ENCODE data around the gene PPP1R16B.
"Not testable (repeated sequence)": the region's sequence is repeated elsewhere in the genome, so short reads cannot be mapped to it uniquely, and the experiment has no call there.

PPP1R16B gene

DNA sequence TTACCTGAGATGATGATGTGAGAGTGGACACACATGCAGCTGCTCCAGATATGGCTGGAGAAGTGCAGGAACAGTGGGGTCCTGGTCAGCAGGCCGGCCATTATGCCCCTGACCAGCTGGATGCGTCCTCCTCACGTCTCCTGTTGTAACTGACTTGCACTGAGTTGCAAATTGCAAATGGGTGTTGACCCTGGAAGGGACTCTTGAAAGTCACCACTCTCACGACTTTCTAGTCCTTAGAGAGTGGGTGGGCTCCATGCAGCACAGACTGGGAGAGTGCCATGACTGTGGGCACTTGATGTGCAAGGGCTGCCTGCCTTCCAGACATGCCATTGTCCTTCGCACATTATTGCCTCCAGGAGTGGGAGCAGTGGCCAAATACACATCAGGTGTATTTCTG lies 131.5 kb downstream of the PPP1R16B start:
- no peak for DNase-seq

- no peak for DNase-seq
Observed at GRCh38 chr20:38937978-38938473, 132.5 kb downstream of the PPP1R16B start.

DNA sequence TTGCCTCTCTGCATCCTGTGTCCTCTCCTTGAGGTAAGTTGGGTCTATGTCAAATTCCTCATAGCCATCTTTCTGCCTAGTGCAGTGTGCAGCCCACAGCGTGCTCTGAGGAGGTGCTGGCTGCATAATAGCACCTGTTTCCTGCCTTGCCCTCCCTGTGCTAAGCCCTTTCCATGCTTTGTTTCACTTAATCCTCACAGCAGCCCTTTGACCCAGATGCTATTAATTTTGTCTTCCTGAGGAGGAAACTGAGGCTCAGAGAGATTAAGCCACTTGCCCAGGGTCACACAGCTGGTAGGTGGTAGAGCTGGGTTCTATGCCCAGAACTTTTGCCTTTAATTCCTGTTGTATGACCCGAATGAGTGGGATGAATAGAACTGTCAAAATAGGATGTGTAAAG lies 134.2 kb downstream of the PPP1R16B start:
- no peak for DNase-seq

DNA sequence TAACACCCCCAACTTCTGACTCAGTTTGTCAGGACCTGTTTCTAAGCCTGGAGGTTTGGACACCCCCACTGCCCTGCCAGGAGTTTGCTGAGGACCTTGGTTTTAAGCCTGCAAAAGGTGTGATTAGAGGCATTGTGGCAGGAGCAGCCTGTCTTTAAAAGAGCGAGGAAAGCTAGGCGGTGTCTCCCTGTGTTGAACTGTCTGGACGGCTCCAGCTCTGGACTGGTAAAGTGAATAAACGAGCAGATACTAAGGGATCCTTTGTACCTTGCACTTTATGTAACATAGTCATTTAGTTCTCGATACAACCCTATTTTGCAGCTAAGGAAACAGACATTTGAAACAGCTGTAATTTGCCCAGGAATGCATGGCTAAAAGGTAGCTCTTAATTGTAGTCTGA lies 135.1 kb downstream of the PPP1R16B start:
- DNase-seq: no peak

GRCh38 chr20:38941726-38942389 lies 136.4 kb downstream of the PPP1R16B start:
- no peak for DNase-seq

DNA sequence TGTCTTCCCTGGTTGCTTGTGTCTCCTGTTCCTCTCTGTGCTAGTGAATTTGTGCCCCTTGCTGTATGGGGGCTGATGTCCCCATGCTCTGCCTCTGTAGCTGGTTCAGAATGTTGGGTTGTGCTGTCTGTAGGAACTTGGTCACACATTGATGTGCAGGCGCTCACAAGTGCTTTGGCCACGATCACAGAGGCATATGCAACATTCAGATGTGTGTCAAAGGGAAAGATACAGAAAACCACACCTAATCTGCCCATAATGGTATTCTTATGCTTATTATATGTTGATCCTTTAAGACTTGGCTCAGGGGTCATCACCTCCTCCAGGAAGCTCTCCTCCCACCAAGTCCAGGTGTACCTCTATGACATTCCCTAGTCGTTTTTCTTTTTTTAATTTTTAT lies 139.5 kb downstream of the PPP1R16B start:
- DNase-seq: no peak

GRCh38 chr20:38946836-38947235 lies 141.3 kb downstream of the PPP1R16B start:
- no peak for DNase-seq

GRCh38 chr20:38947931-38948362 lies 142.4 kb downstream of the PPP1R16B start:
- DNase-seq: no peak

- no peak for DNase-seq
Observed at GRCh38 chr20:38950254-38950653, 144.8 kb downstream of the PPP1R16B start.

DNA sequence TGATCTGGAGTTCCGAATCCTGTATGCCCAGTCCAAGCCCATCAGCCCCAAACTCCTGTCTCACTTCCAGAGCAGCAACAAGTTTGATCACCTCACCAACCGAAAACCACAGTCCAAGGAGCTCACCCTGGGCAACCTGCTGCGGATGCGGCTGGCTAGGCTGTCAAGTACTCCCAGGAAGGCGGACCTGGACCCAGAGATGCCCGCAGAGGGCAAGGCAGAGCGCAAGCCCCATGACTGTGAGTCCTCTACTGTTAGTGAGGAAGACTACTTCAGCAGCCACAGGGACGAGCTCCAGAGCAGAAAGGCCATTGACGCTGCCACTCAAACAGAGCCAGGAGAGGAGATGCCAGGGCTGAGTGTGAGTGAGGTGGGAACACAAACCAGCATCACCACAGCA lies 146.1 kb downstream of the PPP1R16B start:
- DNase-seq: no peak

- DNase-seq: no peak
Observed at GRCh38 chr20:38952153-38952552, 146.7 kb downstream of the PPP1R16B start.

DNA sequence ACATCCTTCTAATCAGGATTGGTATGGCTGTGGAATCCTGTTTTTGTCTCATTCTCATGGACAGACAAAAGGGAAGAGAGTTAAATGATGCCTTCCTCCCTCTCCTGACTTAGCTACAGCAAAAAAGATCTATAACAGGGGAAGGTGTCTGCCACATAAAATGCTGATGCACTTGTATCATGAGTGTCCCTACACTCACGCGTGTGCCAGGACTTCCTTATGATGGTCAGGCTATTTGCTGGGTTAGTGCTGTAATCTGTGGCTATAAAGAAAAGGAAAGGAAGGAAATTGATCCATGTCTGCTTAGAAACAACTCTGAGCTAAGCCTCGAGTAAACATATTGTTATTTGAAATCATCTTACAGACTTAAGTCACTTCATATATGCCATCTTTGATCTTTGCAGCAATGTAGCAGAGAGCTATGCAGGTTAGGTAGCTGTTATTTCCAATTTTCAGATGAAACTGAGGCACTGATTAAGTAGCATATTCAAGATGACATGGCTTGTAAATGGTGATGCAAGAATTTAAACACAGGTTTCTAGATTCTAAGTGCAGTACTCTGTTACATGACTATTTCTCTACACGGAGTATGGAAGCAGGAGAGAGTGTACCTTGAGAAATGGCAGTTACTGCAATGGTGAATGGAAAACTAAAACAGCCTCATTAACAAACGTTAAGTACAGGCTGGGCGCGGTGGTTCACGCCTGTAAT lies 148.3 kb downstream of the PPP1R16B start:
- DNase-seq: no peak

GRCh38 chr20:38957235-38957876 lies 151.9 kb downstream of the PPP1R16B start:
- no peak for DNase-seq

DNA sequence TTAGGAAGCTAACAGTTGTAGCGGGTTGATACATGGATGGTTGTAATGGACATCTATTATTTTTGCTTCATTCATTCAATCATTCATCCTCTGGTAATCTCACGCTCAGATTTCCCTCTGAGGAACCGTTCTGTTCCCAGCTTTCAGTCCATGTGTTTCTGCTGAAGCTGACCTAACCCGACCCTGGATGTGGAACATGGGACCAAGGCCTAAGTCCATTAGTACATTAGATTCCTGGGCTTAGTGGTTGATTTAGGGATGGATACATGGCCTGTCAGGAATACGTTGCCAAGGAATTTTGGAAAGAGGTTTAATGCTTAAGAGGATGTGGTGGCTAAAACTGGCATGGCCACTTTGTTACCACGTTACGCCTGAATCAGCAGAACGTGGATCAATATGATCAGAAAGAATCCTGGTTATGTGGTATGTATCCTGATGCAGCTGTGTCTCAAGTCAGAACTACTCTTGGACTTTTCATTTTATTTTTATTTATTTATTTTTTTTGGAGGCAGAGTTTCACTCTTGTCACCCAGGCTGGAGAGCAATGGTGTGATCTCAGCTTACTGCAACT lies 152.5 kb downstream of the PPP1R16B start:
- DNase-seq: no peak

DNA sequence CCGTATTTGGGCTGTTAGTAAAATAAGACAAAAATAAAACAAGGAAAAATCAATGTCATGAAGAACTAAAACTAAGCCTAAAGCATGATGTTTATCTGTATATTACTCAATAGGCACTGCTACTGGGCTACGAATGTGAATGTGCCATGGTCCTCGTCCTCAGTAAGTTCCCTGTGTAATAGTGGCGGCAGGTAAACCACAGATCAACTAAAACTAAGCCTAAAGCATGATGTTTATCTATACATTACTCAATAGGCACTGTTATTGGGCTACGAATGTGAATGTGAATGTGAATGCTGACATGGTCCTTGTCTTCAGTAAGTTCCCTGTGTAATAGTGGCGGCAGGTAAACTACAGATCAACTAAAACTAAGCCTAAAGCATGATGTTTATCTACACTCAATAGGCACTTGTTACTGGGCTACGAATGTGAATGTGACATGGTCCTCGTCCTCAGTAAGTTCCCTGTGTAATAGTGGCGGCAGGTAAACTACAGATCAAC lies 154.7 kb downstream of the PPP1R16B start:
- DNase-seq: not testable (repeated sequence)

DNA sequence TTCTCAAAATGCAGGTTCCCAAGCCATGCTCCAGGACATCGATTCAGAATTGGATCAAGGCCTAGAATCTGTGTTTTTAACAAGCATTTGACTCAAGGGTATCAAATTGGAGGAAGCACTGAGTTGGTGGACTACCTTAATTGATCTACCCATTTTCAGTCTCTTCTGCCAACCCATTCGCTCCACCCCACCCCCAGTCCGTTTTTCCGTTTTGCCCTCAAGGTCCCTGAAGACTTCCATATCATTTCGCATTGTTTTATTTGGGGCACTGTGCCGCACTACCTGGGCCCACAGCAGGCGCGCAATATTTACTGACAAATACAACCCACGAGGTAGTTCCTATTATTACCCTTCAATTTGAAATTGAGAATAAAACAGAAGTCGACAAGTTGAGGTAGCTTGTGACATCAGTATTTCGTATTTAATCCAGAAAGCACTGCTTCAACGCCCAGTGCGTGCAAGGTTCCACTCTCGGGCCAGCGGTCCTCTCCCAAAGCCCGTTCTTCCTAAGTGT lies 156.1 kb downstream of the PPP1R16B start:
- DNase-seq: peak in 1 of 14 donors; percentile 39

- DNase-seq: peak; percentile 64 to 97 (median 94)
Observed at GRCh38 chr20:38962044-38962927, 156.8 kb downstream of the PPP1R16B start, which contains the start of gene DHX35. DHX35 (plus strand) TSS chr20:38962344; CDS start chr20:38962368, 24 bp downstream.

DNA sequence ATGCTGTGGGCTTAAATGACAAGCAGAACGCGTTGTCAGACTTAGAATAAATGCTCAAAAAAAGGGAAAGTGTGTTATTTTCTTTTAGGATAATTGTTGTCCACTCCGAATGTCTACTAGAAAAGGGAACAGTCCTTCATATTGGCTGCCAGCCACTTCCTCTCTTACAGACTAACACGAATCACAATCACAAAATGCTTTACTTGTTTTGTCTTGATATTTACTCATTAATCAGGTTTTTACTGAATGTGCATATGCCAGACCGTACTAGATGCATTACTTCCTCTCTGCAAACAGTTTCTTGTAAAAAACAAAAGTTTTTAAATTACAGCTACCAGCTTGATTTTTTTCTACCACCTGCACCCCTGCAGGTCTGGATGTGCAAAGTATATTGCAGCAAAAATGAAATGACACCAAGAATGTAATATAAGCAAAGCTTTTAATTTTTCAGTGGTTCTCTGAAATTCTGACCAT lies 157.5 kb downstream of the PPP1R16B start:
- no peak for DNase-seq

DNA sequence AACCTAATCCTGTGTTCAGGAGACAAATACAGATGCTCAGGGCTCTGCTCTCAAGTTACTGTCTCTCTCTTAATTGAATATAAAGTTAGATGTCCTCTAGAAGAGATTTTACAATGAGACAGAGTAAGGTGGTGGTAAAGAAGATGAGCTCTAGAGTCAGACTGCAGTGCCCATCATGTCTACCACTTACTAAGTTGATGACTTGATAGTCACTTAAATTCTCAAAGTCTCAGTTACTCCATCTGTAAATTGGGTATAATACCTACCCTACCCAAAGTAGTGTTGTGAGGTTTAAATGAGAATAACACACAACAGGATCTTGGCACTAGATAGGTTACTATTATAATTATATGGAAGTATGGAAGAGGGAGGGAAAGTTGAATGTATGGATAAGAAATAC lies 158.2 kb downstream of the PPP1R16B start:
- no peak for DNase-seq

GRCh38 chr20:38965264-38965663 lies 159.8 kb downstream of the PPP1R16B start:
- no peak for DNase-seq

GRCh38 chr20:38968090-38968489 lies 162.6 kb downstream of the PPP1R16B start:
- DNase-seq: no peak

Data from C1 segment of cervical spinal cord (tissue), 14 donors.